Epidermal melanocyte (primary cell): Measurements from ENCODE around the gene ZNF451.

ENCODE experiments used
- DNase-seq: peaks from one replicate; pipeline ENCODE4 v3.0.0; 2011; ENCODE audit warnings: low spot score; ENCODE audit not compliant: insufficient read length

ZNF451 gene

DNA sequence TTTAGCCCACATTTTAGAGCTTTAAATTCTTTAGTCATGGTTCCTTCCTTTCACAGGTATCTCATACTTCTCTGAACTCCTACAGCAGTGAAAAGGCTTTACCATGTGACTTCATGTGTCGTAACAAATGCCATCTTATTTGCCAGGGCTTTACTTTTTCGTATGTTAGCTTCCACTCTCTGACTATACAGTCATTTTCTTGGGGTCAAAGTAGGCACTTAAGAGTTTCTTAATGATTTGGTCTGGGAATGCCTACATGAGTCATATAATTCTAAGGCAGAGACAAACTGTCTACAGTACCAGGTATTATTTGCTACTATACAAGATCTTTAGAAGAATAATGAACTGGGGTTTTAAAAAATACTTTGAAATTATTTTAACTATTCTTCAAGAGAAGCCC, 117.2 kb downstream of the ZNF451 start:
- no peak for DNase-seq

DNA sequence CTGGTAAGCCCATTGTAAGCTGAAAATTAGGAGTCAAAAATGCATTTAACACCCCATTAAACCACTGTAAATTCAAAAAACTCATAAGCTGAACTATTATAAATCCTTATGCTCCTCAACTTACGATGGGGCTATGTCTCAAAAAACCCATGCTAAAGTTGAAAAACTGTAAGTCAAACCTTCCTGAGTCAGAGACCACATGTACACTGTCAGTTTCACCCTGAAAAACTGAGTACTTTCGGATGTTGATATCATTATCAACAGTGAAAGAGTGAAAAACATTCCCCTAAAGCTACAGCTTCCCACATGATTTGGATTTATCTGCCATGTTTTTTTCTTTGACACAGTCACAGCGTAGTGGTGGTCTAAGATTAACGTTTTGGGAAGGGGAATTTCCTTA, 117.9 kb downstream of the ZNF451 start:
- no peak for DNase-seq

DNA sequence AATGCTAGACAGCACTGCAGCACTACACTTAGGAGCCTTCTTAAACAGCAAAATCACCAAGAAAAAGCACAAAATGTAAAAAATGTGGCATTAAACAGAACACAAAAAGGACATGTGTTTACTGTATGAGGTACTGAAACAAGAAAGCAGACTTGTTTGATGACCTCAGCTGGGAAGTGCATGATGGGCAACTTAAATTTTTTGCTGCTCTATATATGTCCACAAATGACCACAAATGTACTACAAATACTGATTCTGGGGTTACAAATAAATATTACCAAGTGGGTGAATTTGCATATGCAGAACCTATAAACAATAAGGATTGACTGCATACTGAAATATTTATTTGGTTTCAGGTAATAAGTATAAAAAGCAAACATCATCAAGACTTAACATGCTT, 119.0 kb downstream of the ZNF451 start:
- DNase-seq, result no peak

- DNase-seq, result no peak
These were observed 120.1 kb downstream of the ZNF451 start for GRCh38 chr6:57210060-57210459.

DNA sequence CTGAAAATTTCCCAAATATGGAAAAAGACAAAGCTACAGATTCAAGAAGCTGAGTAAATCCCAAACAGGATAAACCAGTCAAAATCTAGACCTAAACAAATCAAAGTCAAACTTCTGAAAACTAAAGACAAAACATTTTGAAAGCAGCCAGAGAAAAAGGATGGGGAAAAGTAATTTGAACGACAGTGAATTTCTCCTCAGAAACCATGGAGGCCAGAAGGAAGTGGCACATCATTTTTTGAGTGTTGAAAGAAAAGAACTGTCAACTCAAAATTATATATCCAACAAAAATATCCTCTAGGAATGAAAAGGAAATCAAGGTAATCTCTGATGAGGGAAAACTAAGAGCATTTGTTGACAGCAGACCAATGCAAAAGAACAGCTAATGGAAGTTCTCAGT, 125.3 kb downstream of the ZNF451 start:
- no peak for DNase-seq

DNA sequence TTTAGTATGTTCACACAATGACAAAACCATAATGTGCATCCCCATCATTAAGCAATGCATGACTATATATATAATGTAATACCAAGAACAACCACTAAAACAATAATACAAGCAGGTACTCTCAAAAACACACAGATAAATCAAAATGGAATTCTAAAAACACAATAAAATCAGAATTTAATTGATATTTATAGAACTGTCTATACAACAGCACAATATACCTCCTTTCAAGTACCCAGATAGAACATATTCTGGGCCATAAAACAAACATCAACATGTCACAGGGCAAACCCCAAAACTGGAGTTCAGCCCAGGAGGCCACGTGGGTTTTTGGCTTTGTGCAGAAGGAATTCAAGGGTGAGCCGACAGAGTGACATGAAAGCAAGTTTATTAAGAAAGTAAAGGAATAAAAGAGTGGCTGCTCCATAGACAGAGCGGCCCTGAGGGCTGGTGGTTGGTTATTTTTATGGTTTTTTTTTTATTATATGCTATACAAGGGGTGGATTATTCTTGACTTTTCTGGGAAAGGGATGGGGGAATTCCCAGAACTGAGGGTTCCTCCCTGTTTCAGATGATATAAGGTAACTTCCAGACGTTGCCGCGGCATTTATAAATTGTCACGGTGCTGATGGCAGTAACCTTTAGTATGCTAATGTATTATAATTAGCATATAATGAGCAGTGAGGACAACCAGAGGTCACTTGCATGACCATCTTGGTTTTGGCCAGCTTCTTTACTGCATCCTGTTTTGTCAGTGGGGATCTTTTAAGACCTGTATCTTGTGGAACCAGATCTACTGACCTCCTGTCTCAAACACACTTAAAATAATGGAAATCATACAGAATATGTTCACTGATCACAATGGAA, 126.5 kb downstream of the ZNF451 start:
- no peak for DNase-seq

DNA sequence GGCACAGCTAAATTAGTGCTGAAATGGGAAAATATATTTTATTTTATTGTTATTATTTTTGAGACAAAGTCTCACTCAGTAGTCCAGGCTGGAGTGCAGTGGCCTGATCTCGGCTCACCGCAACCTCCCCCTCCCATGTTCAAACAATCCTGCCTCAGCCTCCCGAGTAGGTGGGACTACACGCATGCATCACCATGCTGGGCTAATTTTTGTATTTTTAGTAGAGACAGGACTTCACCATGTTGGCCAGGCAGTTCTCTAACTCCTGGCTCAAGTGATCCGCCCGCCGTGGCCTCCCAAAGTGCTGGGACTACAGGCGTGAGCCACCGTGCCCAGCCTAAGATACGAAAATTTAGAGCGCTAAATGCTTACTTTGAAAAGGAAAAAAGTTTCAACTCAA, 127.3 kb downstream of the ZNF451 start:
- no peak for DNase-seq
